Measurements from ENCODE around the gene DNAJC8. TPM values are rescaled to one million over a fixed set of nuclear protein-coding genes. Genes with fewer than 3 reads are reported as not detected.

DNAJC8 gene
- total RNA-seq, 4 donors from 2014 or later, result 68.4 to 90.3 (median 80.5) TPM

GRCh38 chr1:28233264-28233606 is 406 bp upstream of the DNAJC8 start:
- H3K27ac ChIP-seq, result peak overlapping the region in 3 of 4 donors; percentile 87 to 90 (median 89)
- WGBS, 2 donors (ENCODE audit: low coverage in 1 of 2), result 51 to 56% methylated on average over 9 to 12 of the region's 14 CpGs

GRCh38 chr1:28229996-28230395 is 2.8 kb downstream of the DNAJC8 start:
- TF ChIP-seq POLR2AphosphoS5 (IDR thresholded peaks at IDR 0.05) (no peak), POLR2A (IDR thresholded peaks at IDR 0.05) (no peak), CTCF (IDR thresholded peaks at IDR 0.05) (no peak), EP300 (IDR thresholded peaks at IDR 0.05) (no peak)
- no peak overlapping the region for H3K27ac ChIP-seq
- no peaks in the 10 kb centered on the region for H3K9me3 ChIP-seq
- no peaks in the 10 kb centered on the region for H3K27me3 ChIP-seq
- peaks cover 0 to 45% (median 16%) of the 10 kb centered on the region in 3 donors for H3K4me1 ChIP-seq
- ATAC-seq, result no peak
- WGBS, 2 donors (ENCODE audit: low coverage in 1 of 2), result 72 to 81% methylated on average over 2 of the region's 2 CpGs
- H3K4me3 ChIP-seq, result no peak overlapping the region
- H3K36me3 ChIP-seq, result peaks cover 0 to 55% of the 10 kb centered on the region in 2 donors

More at GRCh38 chr1:28233264-28233606, 406 bp upstream of the DNAJC8 start:
- Histone ChIP-seq H3K27me3 (no peaks in the 10 kb centered on the region), H3K9me3 (no peaks in the 10 kb centered on the region), H3K4me1 (peaks cover 6 to 70% (median 26%) of the 10 kb centered on the region in 3 donors), H3K36me3 (peaks cover 0 to 23% of the 10 kb centered on the region in 2 donors), H3K4me3 (peak overlapping the region; percentile 62 to 94)
- no peak for TF ChIP-seq POLR2AphosphoS5 (IDR thresholded peaks at IDR 0.05)
- TF ChIP-seq EP300 (IDR thresholded peaks at IDR 0.05), result no peak
- no peak for TF ChIP-seq CTCF (IDR thresholded peaks at IDR 0.05)
- ATAC-seq, result no peak

GRCh38 chr1:28229089-28229488 is 3.7 kb downstream of the DNAJC8 start:
- Histone ChIP-seq H3K36me3 (peaks cover 0 to 64% of the 10 kb centered on the region in 2 donors), H3K4me3 (no peak overlapping the region), H3K9me3 (no peaks in the 10 kb centered on the region), H3K27ac (no peak overlapping the region), H3K27me3 (no peaks in the 10 kb centered on the region), H3K4me1 (peaks cover 0 to 42% (median 16%) of the 10 kb centered on the region in 3 donors)
- no peak for TF ChIP-seq EP300 (IDR thresholded peaks at IDR 0.05)
- no peak for TF ChIP-seq POLR2A (IDR thresholded peaks at IDR 0.05)
- no peak for TF ChIP-seq POLR2AphosphoS5 (IDR thresholded peaks at IDR 0.05)
- no peak for TF ChIP-seq CTCF (IDR thresholded peaks at IDR 0.05)
- no peak for ATAC-seq

DNA sequence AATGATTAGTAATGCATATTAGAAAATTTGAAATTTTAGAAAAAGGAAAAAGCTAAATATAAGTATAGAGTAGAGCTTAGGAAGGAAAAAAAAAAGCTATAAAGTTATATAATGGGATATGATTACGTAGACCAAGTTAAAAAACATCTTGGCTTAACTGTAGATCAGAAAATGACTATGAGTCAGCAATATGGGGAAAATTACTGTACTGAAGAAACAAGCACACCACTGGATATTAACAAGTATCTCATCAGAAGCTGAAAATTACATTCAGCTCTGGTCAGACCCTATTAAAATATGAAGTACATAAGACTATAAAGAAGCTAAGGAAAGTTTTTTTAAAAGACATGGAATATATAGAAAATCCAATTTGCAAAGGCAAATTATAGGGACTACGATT is 19.5 kb downstream of the DNAJC8 start:
- 65 to 82% methylated on average over 1 to 2 of the region's 2 CpGs for WGBS, 2 donors (ENCODE audit: low coverage in 1 of 2)
- Histone ChIP-seq H3K27me3 (no peaks in the 10 kb centered on the region), H3K27ac (no peak overlapping the region), H3K9me3 (no peaks in the 10 kb centered on the region), H3K36me3 (peaks cover 0 to 77% of the 10 kb centered on the region in 2 donors), H3K4me1 (no peaks in the 10 kb centered on the region), H3K4me3 (no peak overlapping the region)
- TF ChIP-seq POLR2AphosphoS5 (IDR thresholded peaks at IDR 0.05), result no peak
- TF ChIP-seq EP300 (IDR thresholded peaks at IDR 0.05), result no peak
- no peak for TF ChIP-seq CTCF (IDR thresholded peaks at IDR 0.05)
- TF ChIP-seq POLR2A (IDR thresholded peaks at IDR 0.05), result no peak
- ATAC-seq, result no peak

- Histone ChIP-seq H3K36me3 (peaks cover 0 to 87% of the 10 kb centered on the region in 2 donors), H3K27ac (no peak overlapping the region), H3K9me3 (no peaks in the 10 kb centered on the region), H3K4me1 (no peaks in the 10 kb centered on the region), H3K27me3 (no peaks in the 10 kb centered on the region), H3K4me3 (no peak overlapping the region)
- no peak for TF ChIP-seq EP300 (IDR thresholded peaks at IDR 0.05)
- no peak for TF ChIP-seq CTCF (IDR thresholded peaks at IDR 0.05)
- no peak for TF ChIP-seq POLR2A (IDR thresholded peaks at IDR 0.05)
- no peak for TF ChIP-seq POLR2AphosphoS5 (IDR thresholded peaks at IDR 0.05)
- WGBS, 2 donors (ENCODE audit: low coverage in 1 of 2), result 54 to 60% methylated on average over 1 of the region's 1 CpG
- ATAC-seq, result no peak
These were observed 23.1 kb downstream of the DNAJC8 start for GRCh38 chr1:28209700-28210099.
